CD14-positive monocyte (primary cell): ENCODE data around the gene GOSR2. TPM values are rescaled to one million over a fixed set of nuclear protein-coding genes. Genes with fewer than 3 reads are reported as not detected.
A peak's percentile ranks its signal among the peaks of the same experiment; 100 is the strongest.

Experiments
- DNase-seq, 3 donors: peaks; one replicate each; pipeline ENCODE4 v3.0.0-alpha.2; 2011 to 2022
- H2AFZ ChIP-seq: 2 replicates; pipeline ENCODE4 v1.6.0; 2012; ENCODE audit warnings: mild to moderate bottlenecking, low read depth, low read length, inconsistent platforms; ENCODE audit not compliant: insufficient read depth, poor library complexity, severe bottlenecking
- H3K27ac ChIP-seq, 2 donors: 1 replicate in 1 of 2; 2 replicates in 1 of 2; pipeline ENCODE4 v1.5.1; 2012 to 2013; ENCODE audit warnings: low read length in 2 of 2, control low read depth in 1 of 2, inconsistent platforms in 1 of 2, low read depth in 1 of 2, mild to moderate bottlenecking in 1 of 2
- H3K27me3 ChIP-seq, 2 donors: one replicate each; pipeline versions ENCODE4 v1.6.0 to v1.6.1; 2011 to 2013; ENCODE audit warnings: low read length in 2 of 2; ENCODE audit not compliant: control insufficient read depth in 2 of 2, insufficient read depth in 2 of 2
- H3K36me3 ChIP-seq, 2 donors: replicated peaks in 1 of 2; 1 replicate in 1 of 2; 2 replicates in 1 of 2; pipeline versions ENCODE4 v1.5.1 to v1.6.1; 2012 to 2013; ENCODE audit warnings: low read length in 2 of 2, control low read depth in 1 of 2, inconsistent platforms in 1 of 2, mild to moderate bottlenecking in 1 of 2; ENCODE audit not compliant: insufficient read depth in 2 of 2, control insufficient read depth in 1 of 2
- H3K4me1 ChIP-seq, 2 donors: 1 replicate in 1 of 2; 2 replicates in 1 of 2; pipeline versions ENCODE4 v1.5.1 to v1.6.1; 2012 to 2013; ENCODE audit warnings: low read length in 2 of 2, control low read depth in 1 of 2, inconsistent platforms in 1 of 2, mild to moderate bottlenecking in 1 of 2, moderate library complexity in 1 of 2; ENCODE audit not compliant: insufficient read depth in 2 of 2, control insufficient read depth in 1 of 2
- H3K4me2 ChIP-seq: replicated peaks from 2 replicates; pipeline ENCODE3; 2012; ENCODE audit warnings: low read length, moderate library complexity, mild to moderate bottlenecking; ENCODE audit not compliant: poor library complexity, severe bottlenecking; ENCODE audit errors: extremely low read depth
- H3K4me3 ChIP-seq, 3 experiments: fragments of 200-600 bp in 1 of 3; sonication (generic) in 1 of 3; replicated peaks in 1 of 3; 1 replicate in 2 of 3; 2 replicates in 1 of 3; pipeline ENCODE4 v1.5.1; 2011 to 2013; ENCODE audit warnings: low read length in 3 of 3, mild to moderate bottlenecking in 3 of 3, control low read depth in 2 of 3, low read depth in 2 of 3, inconsistent platforms in 1 of 3, moderate library complexity in 1 of 3
- H3K79me2 ChIP-seq: 2 replicates; pipeline ENCODE4 v1.6.0; 2012; ENCODE audit warnings: mild to moderate bottlenecking, control low read depth, inconsistent platforms, low read length, moderate library complexity; ENCODE audit not compliant: insufficient read depth
- H3K9ac ChIP-seq: 2 replicates; pipeline ENCODE4 v1.6.0; 2017; ENCODE audit warnings: low read length, mild to moderate bottlenecking; ENCODE audit not compliant: insufficient read depth, poor library complexity, severe bottlenecking
- H3K9me3 ChIP-seq, 2 donors: replicated peaks in 1 of 2; 1 replicate in 1 of 2; 2 replicates in 1 of 2; pipeline versions ENCODE4 v1.5.1 to v1.6.1; 2012 to 2013; ENCODE audit warnings: low read length in 2 of 2, control low read depth in 1 of 2; ENCODE audit not compliant: control insufficient read depth in 1 of 2, insufficient read depth in 1 of 2
- H4K20me1 ChIP-seq: 2 replicates; pipeline ENCODE4 v1.6.0; 2012; ENCODE audit warnings: mild to moderate bottlenecking, low read length, control low read depth, moderate library complexity; ENCODE audit not compliant: insufficient read depth
- H3K27ac Mint-ChIP-seq, 7 donors: one replicate each; pipeline ENCODE4 v1.8.0; 2020; ENCODE audit warnings: mild to moderate bottlenecking in 7 of 7, mixed read lengths in 7 of 7, moderate library complexity in 6 of 7, inconsistent platforms in 2 of 7
- H3K27me3 Mint-ChIP-seq, 3 donors: one replicate each; pipeline ENCODE4 v1.8.0; 2021 to 2022; ENCODE audit warnings: low read depth in 3 of 3, mild to moderate bottlenecking in 3 of 3, mixed read lengths in 3 of 3, moderate library complexity in 3 of 3, inconsistent platforms in 1 of 3
- H3K36me3 Mint-ChIP-seq, 2 donors: one replicate each; pipeline ENCODE4 v1.8.0; 2020; ENCODE audit warnings: mixed read lengths in 2 of 2, inconsistent platforms in 1 of 2, mild to moderate bottlenecking in 1 of 2
- H3K4me1 Mint-ChIP-seq: one replicate; pipeline ENCODE4 v1.8.0; 2020; ENCODE audit warnings: mild to moderate bottlenecking, mixed read lengths
- H3K4me3 Mint-ChIP-seq, 2 donors: one replicate each; pipeline ENCODE4 v1.8.0; 2020; ENCODE audit warnings: mild to moderate bottlenecking in 2 of 2, mixed read lengths in 2 of 2, moderate library complexity in 1 of 2
- H3K9me3 Mint-ChIP-seq, 7 donors: one replicate each; pipeline ENCODE4 v1.8.0; 2020 to 2022; ENCODE audit warnings: mixed read lengths in 7 of 7, mild to moderate bottlenecking in 6 of 7, moderate library complexity in 6 of 7, inconsistent platforms in 2 of 7
- CTCF ChIP-seq: fragments of 200-600 bp; IDR thresholded peaks from one replicate; pipeline ENCODE4 v1.8.0; 2022; ENCODE audit warnings: antibody characterized with exemption, mild to moderate bottlenecking
- WGBS: methylation state at CpG from one replicate; pipeline ENCODE4 v1.1.5; 2013; ENCODE audit warnings: missing lambda C conversion rate; ENCODE audit not compliant: insufficient coverage; 5-methylcytosine and 5-hydroxymethylcytosine counted together
- intact Hi-C, 2 donors: fragments of 100-400 bp; cut with micrococcal nuclease; formaldehyde crosslinking; loops; one replicate each; pipeline versions ENCODE4 v1.15.0 to v1.15.1; 2023
- polyA plus RNA-seq, 3 donors: library from polyadenylated mRNA; depleted of rRNA in 1 of 3; unstranded in 2 of 3; stranded (reverse) in 1 of 3; fragments of 300-500 nt in 2 of 3; fragments of >200 nt in 1 of 3; fragmentation: Illumina TruSeq in 2 of 3; gene quantifications; 1 replicate in 2 of 3; 2 replicates in 1 of 3; pipeline ENCODE4 v1.2.3, GENCODE V29; 2012 to 2021

Gene GOSR2
- polyA plus RNA-seq, 3 donors: 25.2 to 31.1 (median 27.7) TPM

DNA sequence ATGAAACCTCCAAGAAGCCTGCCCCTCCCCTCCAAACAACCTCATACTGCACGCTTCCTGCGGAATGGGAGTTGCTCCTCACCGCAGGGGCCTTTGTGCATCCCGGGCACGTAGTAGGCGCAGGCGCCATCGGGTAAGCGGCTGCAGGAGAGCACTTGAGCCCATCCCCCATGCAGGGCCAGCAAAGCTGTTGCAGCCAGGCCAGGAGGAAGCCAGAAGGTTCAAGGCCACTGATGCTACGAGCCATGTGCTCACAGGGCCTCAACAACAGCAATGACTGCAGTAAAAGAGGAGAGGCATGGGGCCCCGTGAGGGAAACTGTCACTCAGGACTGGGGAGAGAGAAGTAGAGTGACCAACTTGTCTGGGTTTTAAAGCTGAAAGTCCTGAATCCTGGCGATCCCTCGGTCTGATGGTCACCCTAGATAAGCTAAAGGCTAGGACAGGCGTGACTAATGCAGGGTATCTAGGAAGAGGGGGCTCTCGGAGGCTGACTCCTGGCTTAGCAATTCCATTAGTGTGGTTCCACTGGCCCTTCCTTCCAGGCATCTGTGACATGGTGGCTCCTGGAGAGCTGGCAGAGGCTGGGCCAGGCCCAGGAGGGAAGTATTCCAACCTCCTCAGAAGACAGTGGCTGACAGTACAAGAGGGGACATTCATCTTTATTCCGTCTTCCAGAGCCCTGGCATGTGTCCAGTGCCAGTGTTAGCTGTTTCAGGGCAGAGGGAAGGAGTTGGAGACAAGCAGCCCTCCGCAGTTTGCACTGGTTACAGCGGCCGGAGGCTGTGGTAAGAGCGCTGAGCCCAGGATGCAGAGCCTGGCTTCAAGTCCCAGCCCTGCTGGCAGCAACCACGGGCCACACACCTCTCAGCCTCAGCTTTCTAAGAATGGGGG is 20.8 kb downstream of the GOSR2 start:
- Mint-ChIP-seq H3K4me3 (peak overlapping the region in 1 of 2 donors; percentile 46), H3K27ac (peak overlapping the region in 1 of 7 donors; percentile 33), H3K27me3 (peaks cover 6 to 17% (median 14%) of the 10 kb centered on the region in 3 donors)

More for the DNA sequence above, 20.8 kb downstream of the GOSR2 start:
- H3K27ac ChIP-seq: no peak overlapping the region
- peaks cover 4 to 11% of the 10 kb centered on the region in 2 donors for H3K4me1 ChIP-seq
- Mint-ChIP-seq H3K36me3 (peaks cover 29 to 35% of the 10 kb centered on the region in 2 donors), H3K4me1 (peaks cover 19% of the 10 kb centered on the region), H3K9me3 (peaks cover 0 to 2% (median 0%) of the 10 kb centered on the region in 7 donors)
- H4K20me1 ChIP-seq: peaks cover 22% of the 10 kb centered on the region
- no peak overlapping the region for H2AFZ ChIP-seq
- no peak overlapping the region for H3K4me2 ChIP-seq
- TF ChIP-seq CTCF: no peak
- H3K27me3 ChIP-seq: peaks cover 0 to 4% of the 10 kb centered on the region in 2 donors
- H3K9ac ChIP-seq: no peak overlapping the region
- intact Hi-C loops: loop anchor here in 1 of 2 donors (5.0 kb wide), 1 partner anchor 101 kb away; no protein-coding TSS in a partner anchor
- no peak overlapping the region for H3K4me3 ChIP-seq
- H3K79me2 ChIP-seq: no peaks in the 10 kb centered on the region
- no peaks in the 10 kb centered on the region for H3K9me3 ChIP-seq
- DNase-seq: no peak
- peaks cover 19 to 34% of the 10 kb centered on the region in 2 donors for H3K36me3 ChIP-seq
- 9% methylated on average over 20 of the region's 21 CpGs for WGBS
